Measurements from ENCODE around the gene BCAS3. TPM values are rescaled to one million over a fixed set of nuclear protein-coding genes. Genes with fewer than 3 reads are reported as not detected.

Gene BCAS3
- total RNA-seq, 4 donors from 2014 or later, result 13.0 to 27.8 (median 20.7) TPM

DNA sequence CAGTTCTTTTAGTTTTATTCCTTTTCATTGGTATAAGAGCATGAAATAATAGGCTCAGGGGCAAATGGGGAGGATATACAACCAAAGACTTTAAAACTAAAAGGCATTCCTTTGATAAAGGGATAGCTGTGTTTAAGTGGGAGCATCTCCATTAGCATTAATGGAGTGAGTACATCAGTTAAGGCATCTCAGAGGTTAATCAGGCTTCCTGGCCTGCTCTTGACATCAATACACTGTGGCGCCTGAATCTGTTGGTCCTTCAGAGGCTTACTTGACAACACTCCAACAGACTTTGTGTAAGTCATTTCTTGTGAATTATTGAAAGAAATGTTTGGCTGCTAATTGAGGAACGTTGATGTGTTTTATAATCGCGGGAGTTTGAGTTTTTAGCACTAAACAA, 230.7 kb downstream of the BCAS3 start:
- intact Hi-C loops (cut with DNase I), result no loop called here
- Histone ChIP-seq H3K4me1 (no peaks in the 10 kb centered on the region), H3K36me3 (peaks cover 0 to 4% (median 0%) of the 10 kb centered on the region in 3 donors), H3K27me3 (no peaks in the 10 kb centered on the region), H3K27ac (no peak overlapping the region), H3K9me3 (no peaks in the 10 kb centered on the region), H3K4me3 (no peak overlapping the region)
- TF ChIP-seq POLR2A (IDR thresholded peaks at IDR 0.05), result no peak
- TF ChIP-seq, protein P1, sequence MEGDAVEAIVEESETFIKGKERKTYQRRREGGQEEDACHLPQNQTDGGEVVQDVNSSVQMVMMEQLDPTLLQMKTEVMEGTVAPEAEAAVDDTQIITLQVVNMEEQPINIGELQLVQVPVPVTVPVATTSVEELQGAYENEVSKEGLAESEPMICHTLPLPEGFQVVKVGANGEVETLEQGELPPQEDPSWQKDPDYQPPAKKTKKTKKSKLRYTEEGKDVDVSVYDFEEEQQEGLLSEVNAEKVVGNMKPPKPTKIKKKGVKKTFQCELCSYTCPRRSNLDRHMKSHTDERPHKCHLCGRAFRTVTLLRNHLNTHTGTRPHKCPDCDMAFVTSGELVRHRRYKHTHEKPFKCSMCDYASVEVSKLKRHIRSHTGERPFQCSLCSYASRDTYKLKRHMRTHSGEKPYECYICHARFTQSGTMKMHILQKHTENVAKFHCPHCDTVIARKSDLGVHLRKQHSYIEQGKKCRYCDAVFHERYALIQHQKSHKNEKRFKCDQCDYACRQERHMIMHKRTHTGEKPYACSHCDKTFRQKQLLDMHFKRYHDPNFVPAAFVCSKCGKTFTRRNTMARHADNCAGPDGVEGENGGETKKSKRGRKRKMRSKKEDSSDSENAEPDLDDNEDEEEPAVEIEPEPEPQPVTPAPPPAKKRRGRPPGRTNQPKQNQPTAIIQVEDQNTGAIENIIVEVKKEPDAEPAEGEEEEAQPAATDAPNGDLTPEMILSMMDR (IDR thresholded peaks at IDR 0.05), result no peak
- WGBS, 2 donors, result 88 to 89% methylated on average over 4 of the region's 4 CpGs
- DNase-seq, result no peak

- 81 to 88% methylated on average over 1 of the region's 1 CpG for WGBS, 2 donors
- peaks cover 0 to 1% (median 0%) of the 10 kb centered on the region in 3 donors for H3K36me3 ChIP-seq
- no peaks in the 10 kb centered on the region for H3K4me1 ChIP-seq
- no peak overlapping the region for H3K27ac ChIP-seq
- no peak overlapping the region for H3K4me3 ChIP-seq
- intact Hi-C loops (cut with DNase I), result no loop called here
- TF ChIP-seq POLR2A (IDR thresholded peaks at IDR 0.05), result no peak
- H3K27me3 ChIP-seq, result no peaks in the 10 kb centered on the region
- DNase-seq, result no peak
- H3K9me3 ChIP-seq, result no peaks in the 10 kb centered on the region
Observed at GRCh38 chr17:60909405-60909804, 231.8 kb downstream of the BCAS3 start.

GRCh38 chr17:60910415-60910814, 232.8 kb downstream of the BCAS3 start:
- Histone ChIP-seq H3K4me1 (no peaks in the 10 kb centered on the region), H3K4me3 (no peak overlapping the region), H3K36me3 (peaks cover 0 to 8% (median 0%) of the 10 kb centered on the region in 3 donors), H3K27me3 (no peaks in the 10 kb centered on the region), H3K27ac (no peak overlapping the region), H3K9me3 (peaks cover 0 to 2% (median 0%) of the 10 kb centered on the region in 3 donors)
- no peak for DNase-seq
- TF ChIP-seq, protein P1 (IDR thresholded peaks at IDR 0.05), result no peak
- no peak for TF ChIP-seq POLR2A (IDR thresholded peaks at IDR 0.05)
- intact Hi-C loops (cut with DNase I), result no loop called here
- 94% methylated on average over 6 of the region's 6 CpGs for WGBS, 2 donors

DNA sequence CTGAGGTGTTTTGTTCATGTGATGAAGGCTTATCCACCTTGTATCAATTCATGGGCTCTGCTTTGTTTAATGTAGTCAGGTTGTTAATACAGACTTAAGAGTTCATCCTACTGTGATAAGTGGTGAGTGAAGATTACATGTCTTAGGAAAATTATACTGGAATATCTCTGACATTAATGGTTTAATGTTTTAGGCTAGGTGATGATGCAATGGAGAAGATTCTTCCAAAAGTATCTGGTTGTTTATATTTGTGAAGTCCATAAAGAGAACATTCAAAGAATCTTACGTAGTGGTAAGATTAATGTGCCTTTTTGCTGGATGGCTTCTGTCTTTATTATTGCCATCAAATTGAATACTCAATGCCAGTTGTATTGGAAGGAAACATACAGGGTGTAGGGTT, 236.4 kb downstream of the BCAS3 start:
- no peaks in the 10 kb centered on the region for H3K27me3 ChIP-seq
- H3K4me1 ChIP-seq, result no peaks in the 10 kb centered on the region
- H3K27ac ChIP-seq, result no peak overlapping the region
- WGBS, 2 donors, result 75 to 89% methylated on average over 1 of the region's 1 CpG
- peaks cover 8 to 11% (median 9%) of the 10 kb centered on the region in 3 donors for H3K9me3 ChIP-seq
- H3K4me3 ChIP-seq, result no peak overlapping the region
- no peak for DNase-seq
- no peak for TF ChIP-seq POLR2A (IDR thresholded peaks at IDR 0.05)
- TF ChIP-seq, protein P1 (IDR thresholded peaks at IDR 0.05), result no peak
- H3K36me3 ChIP-seq, result peaks cover 0 to 15% (median 2%) of the 10 kb centered on the region in 3 donors
- intact Hi-C loops (cut with DNase I), result no loop called here

- Histone ChIP-seq H3K9me3 (peaks cover 8 to 11% (median 9%) of the 10 kb centered on the region in 3 donors), H3K4me3 (no peak overlapping the region), H3K27me3 (no peaks in the 10 kb centered on the region), H3K36me3 (peaks cover 0 to 15% (median 3%) of the 10 kb centered on the region in 3 donors), H3K27ac (no peak overlapping the region), H3K4me1 (no peaks in the 10 kb centered on the region)
- no peak for TF ChIP-seq POLR2A (IDR thresholded peaks at IDR 0.05)
- TF ChIP-seq, protein P1 (IDR thresholded peaks at IDR 0.05), result no peak
- 89 to 96% methylated on average over 1 of the region's 1 CpG for WGBS, 2 donors
- no peak for DNase-seq
- intact Hi-C loops (cut with DNase I), result no loop called here
Observed at GRCh38 chr17:60916043-60916442, 238.4 kb downstream of the BCAS3 start.

DNA sequence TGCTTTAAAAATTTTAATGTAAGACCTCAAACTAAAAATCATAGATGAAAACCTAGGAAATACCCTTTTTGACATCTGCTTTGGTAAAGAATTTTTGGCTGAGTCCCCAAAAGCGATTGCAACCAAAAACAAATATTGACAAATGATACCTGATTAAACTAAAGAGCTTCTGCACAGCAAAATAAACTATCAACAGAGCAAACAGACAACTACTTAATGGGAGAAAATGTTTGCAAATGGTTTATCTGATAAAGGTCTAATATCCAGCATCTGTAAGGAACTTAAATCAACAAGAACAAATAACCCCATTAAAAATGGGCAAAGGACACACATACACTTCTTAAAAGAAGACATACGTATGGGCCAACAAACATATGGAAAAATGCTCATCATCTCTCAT, 242.5 kb downstream of the BCAS3 start:
- peaks cover 0 to 10% (median 3%) of the 10 kb centered on the region in 3 donors for H3K36me3 ChIP-seq
- DNase-seq, result no peak
- WGBS, 2 donors, result 93 to 100% methylated on average over 2 of the region's 2 CpGs
- no peak overlapping the region for H3K4me3 ChIP-seq
- H3K27me3 ChIP-seq, result no peaks in the 10 kb centered on the region
- no peak overlapping the region for H3K27ac ChIP-seq
- peaks cover 8 to 11% (median 9%) of the 10 kb centered on the region in 3 donors for H3K9me3 ChIP-seq
- H3K4me1 ChIP-seq, result no peaks in the 10 kb centered on the region
- TF ChIP-seq POLR2A (IDR thresholded peaks at IDR 0.05), result no peak
- TF ChIP-seq, protein P1 (IDR thresholded peaks at IDR 0.05), result no peak
- intact Hi-C loops (cut with DNase I), result no loop called here
